ENCODE measurements around the gene CTNNBIP1.

The CTNNBIP1 gene

GRCh38 chr1:9842781-9843575 is 67.1 kb downstream of the CTNNBIP1 start:
- no peak for DNase-seq
- in situ Hi-C loops (cut with MboI; ENCODE audit: low pct_unique_long_range_greater_than_20kb, low sequenced_read_pairs) = no loop called here

GRCh38 chr1:9842073-9842711 is 67.9 kb downstream of the CTNNBIP1 start:
- in situ Hi-C loops (cut with MboI; ENCODE audit: low pct_unique_long_range_greater_than_20kb, low sequenced_read_pairs) = no loop called here
- no peak for DNase-seq

GRCh38 chr1:9841460-9841859 is 68.6 kb downstream of the CTNNBIP1 start:
- in situ Hi-C loops (cut with MboI; ENCODE audit: low pct_unique_long_range_greater_than_20kb, low sequenced_read_pairs) = no loop called here
- DNase-seq = no peak

- in situ Hi-C loops (cut with MboI; ENCODE audit: low pct_unique_long_range_greater_than_20kb, low sequenced_read_pairs) = no loop called here
These were observed 69.9 kb downstream of the CTNNBIP1 start for GRCh38 chr1:9840176-9840575.

GRCh38 chr1:9838946-9839345 is 71.1 kb downstream of the CTNNBIP1 start:
- in situ Hi-C loops (cut with MboI; ENCODE audit: low pct_unique_long_range_greater_than_20kb, low sequenced_read_pairs) = no loop called here

More at GRCh38 chr1:9840176-9840575, 69.9 kb downstream of the CTNNBIP1 start:
- no peak for DNase-seq

GRCh38 chr1:9836632-9836960 is 73.5 kb downstream of the CTNNBIP1 start:
- in situ Hi-C loops (cut with MboI; ENCODE audit: low pct_unique_long_range_greater_than_20kb, low sequenced_read_pairs) = no loop called here
- DNase-seq = no peak

More at GRCh38 chr1:9838946-9839345, 71.1 kb downstream of the CTNNBIP1 start:
- DNase-seq = no peak

GRCh38 chr1:9835758-9836631 is 74.1 kb downstream of the CTNNBIP1 start:
- no peak for DNase-seq

GRCh38 chr1:9835404-9835757 is 74.7 kb downstream of the CTNNBIP1 start:
- in situ Hi-C loops (cut with MboI; ENCODE audit: low pct_unique_long_range_greater_than_20kb, low sequenced_read_pairs) = no loop called here
- no peak for DNase-seq

More at GRCh38 chr1:9835758-9836631, 74.1 kb downstream of the CTNNBIP1 start:
- in situ Hi-C loops (cut with MboI; ENCODE audit: low pct_unique_long_range_greater_than_20kb, low sequenced_read_pairs) = no loop called here

GRCh38 chr1:9833632-9834031 is 76.4 kb downstream of the CTNNBIP1 start:
- in situ Hi-C loops (cut with MboI; ENCODE audit: low pct_unique_long_range_greater_than_20kb, low sequenced_read_pairs) = no loop called here
- DNase-seq = no peak

- in situ Hi-C loops (cut with MboI; ENCODE audit: low pct_unique_long_range_greater_than_20kb, low sequenced_read_pairs) = no loop called here
- peak; percentile 22 for DNase-seq
These were observed 82.4 kb downstream of the CTNNBIP1 start for GRCh38 chr1:9827558-9828185.

- in situ Hi-C loops (cut with MboI; ENCODE audit: low pct_unique_long_range_greater_than_20kb, low sequenced_read_pairs) = no loop called here
- DNase-seq = no peak
These were observed 83.5 kb downstream of the CTNNBIP1 start for GRCh38 chr1:9826616-9827015.

GRCh38 chr1:9826087-9826486 is 84.0 kb downstream of the CTNNBIP1 start:
- no peak for DNase-seq
- in situ Hi-C loops (cut with MboI; ENCODE audit: low pct_unique_long_range_greater_than_20kb, low sequenced_read_pairs) = no loop called here

GRCh38 chr1:9825093-9826074 is 84.7 kb downstream of the CTNNBIP1 start:
- peak; percentile 62 for DNase-seq
- in situ Hi-C loops (cut with MboI; ENCODE audit: low pct_unique_long_range_greater_than_20kb, low sequenced_read_pairs) = no loop called here

- DNase-seq = no peak
- in situ Hi-C loops (cut with MboI; ENCODE audit: low pct_unique_long_range_greater_than_20kb, low sequenced_read_pairs) = no loop called here
These were observed 85.4 kb downstream of the CTNNBIP1 start for GRCh38 chr1:9824702-9825089.

- in situ Hi-C loops (cut with MboI; ENCODE audit: low pct_unique_long_range_greater_than_20kb, low sequenced_read_pairs) = no loop called here
- DNase-seq = peak; percentile 52
These were observed 85.9 kb downstream of the CTNNBIP1 start, which contains the start of gene CLSTN1 for GRCh38 chr1:9823943-9824701. CLSTN1 (minus strand) TSS chr1:9823965; CDS start chr1:9823733, 232 bp downstream.

GRCh38 chr1:9823693-9823942 is 86.5 kb downstream of the CTNNBIP1 start:
- DNase-seq = no peak
- in situ Hi-C loops (cut with MboI; ENCODE audit: low pct_unique_long_range_greater_than_20kb, low sequenced_read_pairs) = no loop called here

GRCh38 chr1:9822897-9823692 is 87.0 kb downstream of the CTNNBIP1 start:
- peak; percentile 37 for DNase-seq
- in situ Hi-C loops (cut with MboI; ENCODE audit: low pct_unique_long_range_greater_than_20kb, low sequenced_read_pairs) = no loop called here
